A172 (cell line): ENCODE data around the gene SSBP4. TPM values are rescaled to one million over a fixed set of nuclear protein-coding genes. Genes with fewer than 3 reads are reported as not detected.
"Not testable (repeated sequence)": the region's sequence is repeated elsewhere in the genome, so short reads cannot be mapped to it uniquely, and the experiment has no call there.

ENCODE experiments used
- DNase-seq: peaks from one replicate; pipeline ENCODE4 v3.0.0-alpha.2; 2015; ENCODE audit warnings: low spot score
- total RNA-seq: library from RNA; depleted of rRNA; stranded (reverse); fragments of >200 nt; shearing (Covaris generic); gene quantifications from 2 replicates; pipeline ENCODE4 v1.2.3, GENCODE V29; 2014; rRNA removed

SSBP4 gene
- total RNA-seq: 88.7 and 127 TPM in 2 replicates

DNA sequence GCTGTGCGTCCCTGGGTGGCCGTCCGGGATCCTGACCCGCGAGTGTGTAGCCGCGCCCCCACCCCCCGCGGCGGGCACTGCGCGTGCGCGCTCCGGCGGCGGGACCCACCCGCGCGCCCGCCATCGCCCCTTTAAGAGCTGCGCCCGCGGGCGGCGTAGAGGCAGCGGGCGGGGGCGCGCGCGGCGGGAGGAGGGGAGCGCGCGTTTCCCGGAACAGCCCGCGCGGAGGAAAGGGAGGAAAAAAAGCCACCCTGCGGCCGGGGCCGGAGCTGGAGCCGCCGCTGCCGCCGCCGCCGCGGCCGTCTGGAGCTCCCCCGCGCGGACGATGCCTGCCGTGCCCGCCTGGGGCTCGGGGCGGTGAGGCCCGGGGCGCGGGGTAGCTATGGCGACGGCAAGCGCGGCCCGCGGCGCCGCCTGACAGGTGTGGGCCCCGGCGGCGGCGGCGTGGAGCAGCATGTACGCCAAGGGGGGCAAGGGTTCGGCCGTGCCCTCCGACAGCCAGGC lies at the start of gene SSBP4:
SSBP4 (plus strand) TSS at position 204 of the 504 bp plus-strand sequence; CDS start at position 455, 251 bp downstream.
- DNase-seq: peak; percentile 55

DNA sequence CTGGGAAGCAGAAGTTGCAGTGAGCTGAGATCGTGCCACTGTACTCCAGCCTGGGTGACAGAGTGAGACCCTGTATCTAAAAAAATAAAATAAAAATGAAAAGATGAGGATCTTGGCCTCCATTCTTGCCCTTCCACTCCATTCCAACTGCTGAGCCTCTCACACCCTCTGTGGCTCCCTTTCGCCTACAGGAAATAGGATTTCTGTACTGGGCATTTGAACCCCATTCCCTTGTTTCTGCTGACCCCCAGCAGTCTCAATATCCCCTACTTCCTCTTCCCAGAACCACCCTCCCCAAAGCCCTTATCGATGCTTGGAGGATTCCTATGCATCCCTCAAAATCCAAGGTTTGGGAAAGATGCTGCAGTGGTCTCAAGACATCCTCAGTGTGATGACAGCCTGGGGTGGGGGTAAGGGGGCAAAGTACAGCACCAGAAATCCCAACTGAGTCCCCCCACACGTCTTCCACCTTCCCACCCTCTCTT lies 45.7 kb upstream of the SSBP4 start:
- no peak for DNase-seq

DNA sequence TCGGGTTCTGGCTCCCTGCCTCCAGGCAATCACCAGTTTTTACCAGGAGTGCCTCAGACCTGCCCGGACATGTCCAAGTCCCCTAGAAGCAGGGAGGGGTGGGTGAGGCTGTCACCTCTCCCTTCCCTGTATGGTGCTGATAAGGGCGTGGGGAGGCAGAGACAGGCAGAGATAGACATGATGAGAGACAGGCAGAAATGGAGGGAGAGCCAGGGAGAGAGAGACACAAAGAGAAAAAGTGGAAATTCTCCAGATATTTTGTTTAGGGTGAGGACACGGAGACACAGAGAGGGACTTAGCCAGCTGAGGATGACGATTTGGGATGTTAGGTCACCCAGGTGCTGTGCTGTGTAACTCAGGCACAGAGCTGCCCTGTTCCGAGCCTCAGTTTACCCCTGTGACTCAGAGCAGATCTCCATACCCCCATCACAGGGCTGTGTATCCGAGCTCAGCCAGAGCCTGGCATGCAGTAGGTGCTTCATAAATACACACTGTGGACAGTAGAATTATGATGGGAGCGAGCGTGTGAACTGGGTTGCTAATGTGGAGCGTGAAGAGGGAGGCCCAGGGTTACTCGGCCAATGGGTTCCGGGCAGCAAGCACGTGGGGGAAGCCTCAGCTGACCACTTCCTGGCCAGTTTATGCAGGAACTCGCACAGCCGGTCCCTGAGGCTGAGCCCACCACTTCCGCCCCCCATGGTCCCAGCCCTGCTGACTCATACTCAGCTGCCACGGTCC lies 45.1 kb upstream of the SSBP4 start:
- DNase-seq: peak; percentile 100

DNA sequence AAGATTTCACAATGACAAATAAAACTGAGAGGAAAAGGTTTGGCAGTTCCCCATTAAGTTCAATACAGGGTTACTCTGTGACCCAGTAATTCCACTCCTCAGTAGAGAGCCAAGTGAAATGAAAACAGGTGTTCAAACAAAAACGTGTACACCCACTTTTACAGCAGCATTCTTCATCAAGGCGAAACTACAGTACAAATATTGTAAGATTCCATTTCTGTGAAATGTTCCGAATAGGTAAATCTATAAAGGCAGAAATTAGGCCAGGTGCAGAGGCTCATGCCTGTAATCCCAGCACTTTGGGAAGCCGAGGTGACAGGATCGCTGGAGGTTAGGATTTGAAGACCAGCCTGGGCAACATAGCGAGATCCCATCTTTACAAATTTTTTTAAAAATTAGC lies 42.2 kb upstream of the SSBP4 start:
- no peak for DNase-seq

DNA sequence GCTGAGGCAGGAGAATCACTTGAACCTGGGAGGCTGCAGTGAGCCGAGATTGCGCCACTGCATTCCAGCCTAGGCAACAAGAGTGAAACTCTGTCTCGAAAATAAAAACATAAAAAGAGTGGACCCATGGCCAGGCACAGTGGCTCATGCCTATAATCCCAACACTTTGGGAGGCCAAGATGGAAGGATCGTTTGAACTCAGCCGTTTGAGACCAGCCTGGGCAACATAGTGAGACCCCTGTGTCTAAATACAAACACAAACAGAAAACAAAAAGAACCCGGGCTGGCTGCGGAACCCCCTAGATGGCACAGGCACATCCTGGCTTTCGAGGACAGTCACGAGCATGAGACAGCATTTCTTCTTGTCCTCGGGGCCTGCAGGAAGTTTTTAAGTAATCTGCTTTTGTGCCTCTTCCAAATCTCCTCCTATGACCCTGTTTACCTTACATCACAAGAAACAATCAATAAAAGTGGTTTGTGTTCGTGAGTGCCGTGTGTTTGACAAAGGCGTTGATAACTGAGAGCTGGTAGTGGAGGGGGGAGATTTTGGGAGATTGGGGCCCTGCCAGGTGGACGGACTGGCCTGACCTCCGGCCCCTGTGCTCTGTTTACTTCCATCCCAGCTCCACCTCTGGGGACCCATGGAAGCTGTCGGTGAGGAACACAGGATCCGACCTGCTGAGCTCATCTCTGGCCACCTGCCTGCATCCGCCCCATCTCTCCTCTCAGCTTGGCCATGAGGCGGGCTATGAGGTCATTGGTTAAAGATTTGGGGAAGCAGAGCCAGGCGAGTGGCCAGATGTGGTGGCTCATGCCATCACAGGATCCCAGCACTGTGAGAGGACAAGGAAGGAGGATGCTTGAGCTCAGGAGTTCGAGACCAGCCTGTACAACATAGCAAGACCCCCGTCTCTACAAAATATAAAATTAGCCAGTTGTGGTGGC lies 39.1 kb upstream of the SSBP4 start:
- DNase-seq: peak; percentile 99

DNA sequence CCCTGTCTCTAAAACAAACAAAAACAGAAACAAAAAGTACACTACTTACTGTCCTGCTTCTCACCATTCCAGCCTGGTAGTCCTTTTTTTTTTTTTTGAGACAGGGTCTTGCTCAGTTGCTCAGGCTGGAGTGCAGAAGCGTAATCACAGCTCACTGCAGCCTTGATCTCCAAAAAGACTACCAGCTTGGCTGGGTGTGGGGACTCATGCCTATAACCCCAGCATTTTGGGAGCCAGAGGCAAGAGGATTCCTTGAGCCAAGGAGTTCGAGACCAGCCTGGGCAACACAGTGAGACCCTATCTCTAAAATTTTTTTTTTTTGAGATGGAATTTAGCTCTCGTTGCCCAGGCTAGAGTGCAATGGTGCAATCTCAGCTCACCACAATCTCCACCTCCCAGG lies 38.4 kb upstream of the SSBP4 start:
- no peak for DNase-seq

DNA sequence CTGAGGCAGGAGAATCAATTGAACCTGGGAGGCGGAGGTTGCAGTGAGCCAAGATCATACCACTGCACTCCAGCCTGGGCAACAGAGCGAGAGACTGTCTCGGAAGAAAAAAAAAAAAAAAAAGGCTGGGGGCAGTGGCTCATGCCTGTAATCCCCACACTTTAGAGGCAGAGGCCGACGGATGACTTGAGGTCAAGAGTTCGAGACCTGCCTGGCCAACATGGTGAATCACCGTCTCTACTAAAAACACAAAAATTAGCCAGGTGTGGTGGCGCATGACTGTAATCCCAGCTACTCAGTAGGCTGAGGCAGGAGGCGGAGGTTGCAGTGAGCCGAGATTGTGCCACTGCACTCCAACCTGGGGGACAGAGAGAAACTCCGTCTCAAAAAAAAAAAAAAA lies 35.6 kb upstream of the SSBP4 start:
- not testable (repeated sequence) for DNase-seq

DNA sequence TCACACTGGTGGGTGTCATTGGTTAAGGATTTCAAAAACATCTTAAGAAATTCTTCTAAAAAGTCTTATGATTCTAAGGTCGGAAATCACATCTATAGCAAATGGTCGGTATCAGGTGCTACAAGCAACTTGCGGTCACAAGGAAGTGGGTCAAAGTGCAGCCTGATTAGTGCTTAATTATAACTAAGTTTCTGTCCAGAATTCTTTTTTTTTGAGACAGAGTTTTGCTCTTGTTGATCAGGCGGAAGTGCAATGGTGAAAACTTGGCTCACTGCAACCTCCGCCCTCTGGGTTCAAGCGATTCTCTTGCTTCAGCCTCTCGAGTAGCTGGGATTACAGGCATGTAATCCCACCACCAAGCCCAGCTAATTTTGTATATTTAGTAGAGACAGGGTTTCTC lies 34.4 kb upstream of the SSBP4 start:
- no peak for DNase-seq

DNA sequence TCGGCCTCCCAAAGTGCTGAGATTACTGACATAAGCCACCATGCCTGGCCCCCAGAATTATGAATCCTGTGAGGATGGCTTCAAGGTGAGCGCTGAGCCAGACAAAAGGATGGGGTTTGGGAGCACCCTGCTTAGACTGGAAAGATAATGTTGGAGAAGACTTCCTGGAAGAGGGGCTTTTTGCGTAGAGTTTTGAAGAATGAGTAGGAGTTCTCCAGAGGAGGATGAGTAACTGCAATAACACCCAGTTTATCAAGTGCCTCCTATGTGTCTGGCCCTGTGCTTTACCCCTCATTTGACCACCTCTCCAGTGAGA lies 33.9 kb upstream of the SSBP4 start:
- DNase-seq: no peak

DNA sequence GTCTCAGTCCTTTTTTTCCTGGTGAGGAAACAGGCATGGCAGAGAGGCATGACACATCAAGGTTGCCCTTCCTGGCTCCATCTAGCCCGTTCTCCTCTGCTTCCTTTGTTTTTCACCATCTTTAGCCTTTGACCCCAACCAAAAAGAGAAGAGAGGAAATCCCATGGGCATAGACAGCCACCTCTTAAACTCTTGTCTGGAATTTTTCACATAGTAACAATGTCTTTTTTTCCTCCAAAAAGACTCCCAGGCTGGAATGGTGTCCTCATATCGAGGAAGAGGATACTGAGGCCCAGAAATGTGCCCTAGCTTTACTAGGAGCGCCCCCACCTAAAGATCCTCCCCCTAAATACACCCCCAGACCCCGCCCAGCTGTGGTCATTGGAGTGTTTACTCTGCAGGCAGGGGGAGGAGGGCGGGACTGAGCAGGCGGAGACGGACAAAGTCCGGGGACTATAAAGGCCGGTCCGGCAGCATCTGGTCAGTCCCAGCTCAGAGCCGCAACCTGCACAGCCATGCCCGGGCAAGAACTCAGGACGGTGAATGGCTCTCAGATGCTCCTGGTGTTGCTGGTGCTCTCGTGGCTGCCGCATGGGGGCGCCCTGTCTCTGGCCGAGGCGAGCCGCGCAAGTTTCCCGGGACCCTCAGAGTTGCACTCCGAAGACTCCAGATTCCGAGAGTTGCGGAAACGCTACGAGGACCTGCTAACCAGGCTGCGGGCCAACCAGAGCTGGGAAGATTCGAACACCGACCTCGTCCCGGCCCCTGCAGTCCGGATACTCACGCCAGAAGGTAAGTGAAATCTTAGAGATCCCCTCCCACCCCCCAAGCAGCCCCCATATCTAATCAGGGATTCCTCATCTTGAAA lies 33.3 kb upstream of the SSBP4 start, which contains the start of gene GDF15:
GDF15 (plus strand) TSS at position 484 of the 868 bp plus-strand sequence; CDS start at position 516, 32 bp downstream.
- peak; percentile 89 for DNase-seq

DNA sequence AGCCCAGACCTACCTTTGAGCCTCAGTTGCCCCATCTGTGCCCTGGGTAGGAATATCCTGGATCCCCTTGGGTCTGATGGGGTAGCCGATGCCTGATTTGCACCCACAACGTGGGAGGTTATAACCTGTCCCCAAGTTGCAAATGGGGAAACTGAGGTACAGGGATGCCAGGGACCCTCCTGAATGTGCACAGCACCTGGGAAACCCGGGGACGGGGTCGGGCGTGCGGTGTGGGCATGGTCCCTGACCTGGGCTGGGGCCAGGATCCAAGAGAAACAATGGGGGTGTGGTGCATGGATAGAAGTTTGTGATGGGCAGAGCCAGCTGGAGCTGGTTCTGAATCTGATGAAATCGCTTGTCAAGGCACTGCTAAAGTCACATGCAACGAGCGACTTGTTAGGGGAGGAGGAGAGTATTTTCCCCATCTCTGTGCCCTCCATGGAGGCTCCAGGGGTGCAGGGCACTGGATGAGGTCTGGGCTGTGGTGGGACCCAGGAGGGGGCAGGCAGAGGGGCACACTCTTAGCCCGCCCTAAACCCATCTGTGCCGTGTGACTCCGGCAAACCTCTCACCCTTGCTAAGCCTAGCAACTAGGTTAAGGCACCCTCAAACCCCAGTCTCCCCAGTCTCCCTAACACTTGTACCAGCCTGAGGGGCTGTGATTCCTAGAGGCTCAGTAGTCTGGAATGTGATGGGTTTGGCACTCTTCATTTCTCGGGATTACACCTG lies 32.5 kb upstream of the SSBP4 start:
- no peak for DNase-seq

DNA sequence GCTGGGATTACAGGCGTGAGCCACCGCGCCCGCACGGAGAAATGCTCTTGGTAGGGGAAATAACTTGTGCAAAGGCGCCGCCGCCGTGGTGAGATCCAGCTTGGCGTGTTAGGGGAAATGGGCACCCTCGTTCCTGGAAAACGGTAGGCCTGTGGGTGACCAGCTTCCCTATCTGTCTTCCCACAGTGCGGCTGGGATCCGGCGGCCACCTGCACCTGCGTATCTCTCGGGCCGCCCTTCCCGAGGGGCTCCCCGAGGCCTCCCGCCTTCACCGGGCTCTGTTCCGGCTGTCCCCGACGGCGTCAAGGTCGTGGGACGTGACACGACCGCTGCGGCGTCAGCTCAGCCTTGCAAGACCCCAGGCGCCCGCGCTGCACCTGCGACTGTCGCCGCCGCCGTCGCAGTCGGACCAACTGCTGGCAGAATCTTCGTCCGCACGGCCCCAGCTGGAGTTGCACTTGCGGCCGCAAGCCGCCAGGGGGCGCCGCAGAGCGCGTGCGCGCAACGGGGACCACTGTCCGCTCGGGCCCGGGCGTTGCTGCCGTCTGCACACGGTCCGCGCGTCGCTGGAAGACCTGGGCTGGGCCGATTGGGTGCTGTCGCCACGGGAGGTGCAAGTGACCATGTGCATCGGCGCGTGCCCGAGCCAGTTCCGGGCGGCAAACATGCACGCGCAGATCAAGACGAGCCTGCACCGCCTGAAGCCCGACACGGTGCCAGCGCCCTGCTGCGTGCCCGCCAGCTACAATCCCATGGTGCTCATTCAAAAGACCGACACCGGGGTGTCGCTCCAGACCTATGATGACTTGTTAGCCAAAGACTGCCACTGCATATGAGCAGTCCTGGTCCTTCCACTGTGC lies 30.9 kb upstream of the SSBP4 start:
- DNase-seq: no peak

DNA sequence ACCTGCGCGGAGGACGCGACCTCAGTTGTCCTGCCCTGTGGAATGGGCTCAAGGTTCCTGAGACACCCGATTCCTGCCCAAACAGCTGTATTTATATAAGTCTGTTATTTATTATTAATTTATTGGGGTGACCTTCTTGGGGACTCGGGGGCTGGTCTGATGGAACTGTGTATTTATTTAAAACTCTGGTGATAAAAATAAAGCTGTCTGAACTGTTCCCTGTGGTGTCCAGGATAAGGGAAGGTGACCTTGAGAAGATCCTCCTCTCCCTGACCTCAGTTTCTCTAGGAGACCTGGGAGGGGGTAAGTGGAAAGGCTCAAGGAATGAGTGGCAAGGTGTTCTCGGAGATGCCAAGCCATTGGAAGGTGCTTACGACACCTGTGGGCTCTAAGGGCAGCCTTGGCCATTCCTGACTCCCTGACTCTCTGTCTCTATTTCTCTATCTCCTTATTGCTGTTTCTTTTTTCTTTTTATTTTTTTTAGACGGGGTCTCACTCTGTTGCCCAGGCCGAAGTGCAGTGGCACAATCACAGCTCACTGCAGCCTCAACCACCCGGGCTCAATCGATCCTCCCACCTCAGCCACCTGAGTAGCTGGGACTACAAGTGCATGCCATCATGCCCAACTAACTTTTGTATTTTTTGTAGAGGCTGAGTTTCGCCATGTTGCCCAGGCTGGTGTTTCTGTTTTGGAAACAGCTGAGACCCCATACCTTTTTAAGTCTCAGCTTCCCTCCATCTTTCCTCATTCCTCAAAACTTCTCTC lies 30.1 kb upstream of the SSBP4 start:
- no peak for DNase-seq

DNA sequence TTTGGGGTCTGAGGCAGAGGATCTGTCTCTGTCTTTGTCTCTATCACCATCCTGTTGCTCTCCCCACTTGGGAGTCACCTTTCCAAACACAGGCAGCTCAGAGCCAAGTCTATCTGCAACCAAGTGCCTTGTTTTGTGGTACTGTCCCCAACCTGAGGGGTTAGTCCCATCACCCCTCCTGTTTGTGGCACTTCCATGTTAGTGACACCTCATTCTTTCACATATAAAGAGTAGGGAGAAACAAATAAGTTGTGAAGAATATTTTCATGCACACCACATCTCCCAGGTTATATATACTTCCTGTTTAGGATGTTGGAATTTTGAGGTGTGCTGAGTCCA lies 29.5 kb upstream of the SSBP4 start:
- no peak for DNase-seq

DNA sequence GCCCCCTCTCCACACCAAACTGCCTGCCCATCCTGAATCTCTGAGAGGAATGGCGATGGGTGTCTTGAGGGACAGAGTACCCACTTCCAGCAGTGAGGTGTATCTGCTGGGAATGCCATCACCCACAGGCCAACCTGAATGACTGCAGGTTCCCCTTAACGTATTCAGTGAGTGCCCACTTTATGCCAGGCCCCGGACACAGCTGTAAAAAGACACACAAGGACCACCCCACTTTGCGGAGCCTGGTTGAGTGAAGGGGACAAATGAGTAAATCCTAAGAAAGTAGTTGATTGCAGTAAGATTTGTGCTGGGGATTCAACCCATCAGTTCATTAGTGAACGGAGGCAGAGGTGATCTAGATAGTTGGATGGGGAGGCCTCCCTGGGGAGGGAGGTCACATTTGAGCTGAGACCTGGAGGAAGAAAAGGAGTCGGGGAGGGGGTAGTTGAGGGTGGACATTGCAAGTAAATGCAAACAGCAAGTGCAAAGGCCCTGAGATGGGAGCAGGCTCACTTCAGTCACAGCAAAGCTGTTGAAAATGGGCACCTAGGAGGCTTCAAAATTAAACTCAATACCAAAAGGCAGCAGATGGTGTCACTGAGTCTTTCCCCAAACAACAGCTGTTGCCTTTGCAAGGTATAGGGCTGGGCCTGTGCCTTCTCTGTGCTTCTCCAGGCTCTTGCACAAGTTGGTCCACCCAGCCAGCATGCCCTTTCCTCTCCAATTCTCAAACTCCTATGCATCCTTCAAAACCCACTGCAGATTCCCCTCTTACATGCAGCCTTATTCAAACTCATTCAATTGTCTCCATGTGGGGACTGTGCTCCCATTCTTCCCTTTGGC lies 28.9 kb upstream of the SSBP4 start:
- no peak for DNase-seq

DNA sequence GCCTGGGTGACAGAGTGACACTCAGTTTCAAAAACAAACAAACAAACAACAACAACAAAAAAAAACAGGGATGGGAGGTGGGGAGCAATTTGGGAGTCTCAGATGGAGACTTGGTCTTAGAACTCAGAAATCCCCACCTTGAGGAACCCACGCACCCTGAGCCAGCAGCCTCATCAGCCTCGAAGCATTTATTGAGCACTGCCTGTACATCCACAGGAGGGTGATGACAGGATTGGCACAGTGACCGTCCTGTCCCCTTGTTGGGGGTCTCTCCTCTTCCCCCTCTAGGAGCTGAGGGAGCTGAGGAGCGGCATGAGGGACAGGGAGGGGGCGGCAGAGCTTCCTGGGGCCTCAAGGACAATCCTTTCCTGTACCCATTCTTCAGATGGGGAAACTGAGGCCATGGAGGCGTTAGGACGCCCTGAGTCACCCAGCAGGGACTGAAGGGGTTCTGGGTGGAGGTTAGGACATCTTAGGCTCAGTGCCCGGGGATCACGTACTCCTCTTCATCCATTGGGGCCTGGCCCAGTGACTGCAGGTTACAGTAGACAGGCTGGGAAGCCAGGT lies 27.6 kb upstream of the SSBP4 start:
- no peak for DNase-seq

DNA sequence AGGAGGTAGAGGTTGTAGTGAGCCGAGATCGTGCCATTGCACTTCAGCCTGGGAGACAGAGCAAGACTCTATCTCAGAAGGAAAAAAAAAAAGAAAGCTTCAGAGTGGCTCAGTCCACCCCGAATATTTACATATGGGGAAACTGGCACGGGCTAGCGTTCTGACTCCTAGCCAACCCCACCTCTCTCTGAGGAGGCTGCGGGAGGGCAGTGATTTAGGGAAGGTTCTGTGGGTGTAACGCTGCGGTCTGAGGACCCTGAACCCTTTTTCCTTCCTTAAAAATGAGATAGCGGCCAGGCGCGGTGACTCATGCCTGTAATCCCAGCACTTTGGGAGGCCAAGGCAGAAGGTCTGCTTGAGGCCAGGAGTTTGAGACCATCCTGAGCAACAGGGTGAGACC lies 26.8 kb upstream of the SSBP4 start:
- peak; percentile 77 for DNase-seq

DNA sequence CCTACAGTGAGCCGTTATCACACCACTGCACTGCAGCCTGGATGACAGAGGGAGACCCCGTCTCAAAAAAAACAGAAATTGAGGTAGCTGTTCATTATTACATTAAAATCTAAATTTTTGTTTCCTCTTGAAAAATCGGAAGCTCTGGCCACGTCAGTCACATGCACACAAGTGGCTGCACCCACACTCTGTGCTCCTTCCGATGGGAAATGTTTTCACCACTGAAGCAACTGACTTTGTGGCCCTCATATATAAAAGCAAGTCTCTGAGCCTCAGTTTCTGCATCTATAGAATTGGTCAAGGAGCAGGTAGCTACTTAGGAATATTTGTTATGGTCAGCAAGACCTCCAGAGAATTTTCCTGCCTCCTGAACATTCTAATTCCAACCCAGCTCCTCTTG lies 26.3 kb upstream of the SSBP4 start:
- no peak for DNase-seq
